ENCODE measurements around the gene COL5A1.
"Not testable (repeated sequence)": the region's sequence is repeated elsewhere in the genome, so short reads cannot be mapped to it uniquely, and the experiment has no call there.

COL5A1 gene

GRCh38 chr9:134712926-134713325, 71.3 kb downstream of the COL5A1 start:
- no peak overlapping the region for H3K27ac ChIP-seq (ENCODE audit: low read length, poor library complexity, severe bottlenecking)
- H2BK5ac ChIP-seq (ENCODE audit: low read depth, low read length, poor library complexity, severe bottlenecking), result no peak overlapping the region
- H4K8ac ChIP-seq (ENCODE audit: low read length), result no peak overlapping the region
- no peak overlapping the region for H3K4ac ChIP-seq (ENCODE audit: low read depth in 1 of 2, low read length in 2 of 2)
- peaks cover 40% of the 10 kb centered on the region for H3K4me1 ChIP-seq (ENCODE audit: control insufficient read depth, insufficient read depth, low read depth, low read length)
- H3K4me3 ChIP-seq (ENCODE audit: insufficient read depth in 1 of 2, low read depth in 1 of 2, low read length in 2 of 2), result no peak overlapping the region
- peak overlapping the region; percentile 15 for H3K9ac ChIP-seq (ENCODE audit: low read length)
- H3K4me2 ChIP-seq (ENCODE audit: low read length, poor library complexity, severe bottlenecking), result no peak overlapping the region
- peaks cover 28% of the 10 kb centered on the region for H3K79me1 ChIP-seq (replicated peaks; ENCODE audit: low read length, poor library complexity, severe bottlenecking)
- no peak overlapping the region for H2BK15ac ChIP-seq (ENCODE audit: low read depth, poor library complexity, severe bottlenecking)
- H3K23ac ChIP-seq (ENCODE audit: low read length in 2 of 2), result peak overlapping the region in 1 of 2 experiments; percentile 27
- peaks cover 41 to 74% of the 10 kb centered on the region in 2 experiments for H3K36me3 ChIP-seq (ENCODE audit: control insufficient read depth in 1 of 2, insufficient read depth in 2 of 2, low read depth in 1 of 2, low read length in 2 of 2)
- H2BK120ac ChIP-seq (ENCODE audit: low read depth, low read length), result no peak overlapping the region
- no peak overlapping the region for H3K14ac ChIP-seq (ENCODE audit: low read length in 2 of 2)
- H3K9me3 ChIP-seq (ENCODE audit: control insufficient read depth, low read length), result no peaks in the 10 kb centered on the region
- no peak for DNase-seq
- no peak overlapping the region for H2BK12ac ChIP-seq (ENCODE audit: low read length in 2 of 2)
- no peak overlapping the region for H3K18ac ChIP-seq (ENCODE audit: low read depth in 1 of 2, low read length in 2 of 2)
- H2AK5ac ChIP-seq (ENCODE audit: low read length, severe bottlenecking), result no peak overlapping the region
- peak overlapping the region; percentile 6 for H4K91ac ChIP-seq (ENCODE audit: low read length)
- no peaks in the 10 kb centered on the region for H3K27me3 ChIP-seq (ENCODE audit: control insufficient read depth in 1 of 2, insufficient read depth in 1 of 2, low read length in 2 of 2)
- WGBS, result 90% methylated on average over 8 of the region's 10 CpGs
- H2AFZ ChIP-seq (ENCODE audit: low read depth, low read length), result no peak overlapping the region

DNA sequence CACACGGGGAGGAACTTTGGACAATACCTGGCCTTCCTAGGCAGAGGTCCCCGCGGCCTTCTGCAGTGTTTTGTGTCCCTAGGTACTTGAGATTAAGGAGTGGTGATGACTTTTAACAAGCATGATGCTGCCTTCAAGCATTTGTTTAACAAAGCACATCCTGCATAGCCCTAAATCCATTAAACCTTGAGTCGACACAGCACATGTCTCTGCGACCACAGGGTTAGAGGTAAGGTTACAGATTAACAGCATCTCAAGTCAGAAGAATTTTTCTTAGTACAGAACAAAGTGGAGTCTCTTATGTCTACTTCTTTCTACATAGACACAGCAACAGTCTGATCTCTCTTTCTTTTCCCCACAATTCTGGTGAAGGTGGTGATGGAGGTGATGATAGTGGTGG, 73.9 kb downstream of the COL5A1 start:
- not testable (repeated sequence) for H4K91ac ChIP-seq (ENCODE audit: low read length); H3K14ac ChIP-seq (ENCODE audit: low read length in 2 of 2); H2BK12ac ChIP-seq (ENCODE audit: low read length in 2 of 2); H3K18ac ChIP-seq (ENCODE audit: low read depth in 1 of 2, low read length in 2 of 2); H3K9ac ChIP-seq (ENCODE audit: low read length); H2BK15ac ChIP-seq (ENCODE audit: low read depth, poor library complexity, severe bottlenecking); H3K4ac ChIP-seq (ENCODE audit: low read depth in 1 of 2, low read length in 2 of 2); H4K8ac ChIP-seq (ENCODE audit: low read length); H3K4me3 ChIP-seq (ENCODE audit: insufficient read depth in 1 of 2, low read depth in 1 of 2, low read length in 2 of 2); H3K9me3 ChIP-seq (ENCODE audit: control insufficient read depth, low read length); H2BK5ac ChIP-seq (ENCODE audit: low read depth, low read length, poor library complexity, severe bottlenecking); H3K27me3 ChIP-seq (ENCODE audit: control insufficient read depth in 1 of 2, insufficient read depth in 1 of 2, low read length in 2 of 2); H2BK120ac ChIP-seq (ENCODE audit: low read depth, low read length); H3K23ac ChIP-seq (ENCODE audit: low read length in 2 of 2); H2AK5ac ChIP-seq (ENCODE audit: low read length, severe bottlenecking); H2AFZ ChIP-seq (ENCODE audit: low read depth, low read length)
- peak overlapping the region; percentile 56 for H3K27ac ChIP-seq (ENCODE audit: low read length, poor library complexity, severe bottlenecking)
- WGBS, result no CpG with 5 or more reads among the region's 5 CpGs
- H3K4me2 ChIP-seq (ENCODE audit: low read length, poor library complexity, severe bottlenecking), result peak overlapping the region; percentile 1
- DNase-seq, result peak; percentile 33
- H3K36me3 ChIP-seq (ENCODE audit: control insufficient read depth in 1 of 2, insufficient read depth in 2 of 2, low read depth in 1 of 2, low read length in 2 of 2), result peaks cover 47 to 76% of the 10 kb centered on the region in 2 experiments
- H3K79me1 ChIP-seq (replicated peaks; ENCODE audit: low read length, poor library complexity, severe bottlenecking), result peaks cover 31% of the 10 kb centered on the region
- peaks cover 23% of the 10 kb centered on the region for H3K4me1 ChIP-seq (ENCODE audit: control insufficient read depth, insufficient read depth, low read depth, low read length)

GRCh38 chr9:134716067-134716466, 74.5 kb downstream of the COL5A1 start:
- Histone ChIP-seq H3K27me3 (ENCODE audit: control insufficient read depth in 1 of 2, insufficient read depth in 1 of 2, low read length in 2 of 2) (no peaks in the 10 kb centered on the region), H3K18ac (ENCODE audit: low read depth in 1 of 2, low read length in 2 of 2) (peak overlapping the region in 1 of 2 experiments; percentile 22), H3K14ac (ENCODE audit: low read length in 2 of 2) (peak overlapping the region in 1 of 2 experiments; percentile 47), H2AK5ac (ENCODE audit: low read length, severe bottlenecking) (peak overlapping the region; percentile 27), H3K9me3 (ENCODE audit: control insufficient read depth, low read length) (no peaks in the 10 kb centered on the region), H2BK120ac (ENCODE audit: low read depth, low read length) (no peak overlapping the region), H3K79me1 (replicated peaks; ENCODE audit: low read length, poor library complexity, severe bottlenecking) (peaks cover 36% of the 10 kb centered on the region), H2BK12ac (ENCODE audit: low read length in 2 of 2) (peak overlapping the region in 1 of 2 experiments; percentile 31), H4K8ac (ENCODE audit: low read length) (no peak overlapping the region), H2BK5ac (ENCODE audit: low read depth, low read length, poor library complexity, severe bottlenecking) (no peak overlapping the region), H3K36me3 (ENCODE audit: control insufficient read depth in 1 of 2, insufficient read depth in 2 of 2, low read depth in 1 of 2, low read length in 2 of 2) (peaks cover 47 to 79% of the 10 kb centered on the region in 2 experiments), H3K4me3 (ENCODE audit: insufficient read depth in 1 of 2, low read depth in 1 of 2, low read length in 2 of 2) (no peak overlapping the region), H3K4me1 (ENCODE audit: control insufficient read depth, insufficient read depth, low read depth, low read length) (peaks cover 20% of the 10 kb centered on the region), H3K4me2 (ENCODE audit: low read length, poor library complexity, severe bottlenecking) (peak overlapping the region; percentile 1), H3K23ac (ENCODE audit: low read length in 2 of 2) (no peak overlapping the region), H4K91ac (ENCODE audit: low read length) (no peak overlapping the region), H3K27ac (ENCODE audit: low read length, poor library complexity, severe bottlenecking) (peak overlapping the region; percentile 56), H2AFZ (ENCODE audit: low read depth, low read length) (no peak overlapping the region), H2BK15ac (ENCODE audit: low read depth, poor library complexity, severe bottlenecking) (no peak overlapping the region), H3K4ac (ENCODE audit: low read depth in 1 of 2, low read length in 2 of 2) (no peak overlapping the region), H3K9ac (ENCODE audit: low read length) (no peak overlapping the region)
- no peak for DNase-seq
- WGBS, result 83% methylated on average over 8 of the region's 8 CpGs

GRCh38 chr9:134717056-134717455, 75.5 kb downstream of the COL5A1 start:
- no peak overlapping the region for H2AK5ac ChIP-seq (ENCODE audit: low read length, severe bottlenecking)
- no peaks in the 10 kb centered on the region for H3K9me3 ChIP-seq (ENCODE audit: control insufficient read depth, low read length)
- no peak overlapping the region for H3K9ac ChIP-seq (ENCODE audit: low read length)
- H3K4me2 ChIP-seq (ENCODE audit: low read length, poor library complexity, severe bottlenecking), result no peak overlapping the region
- H3K27ac ChIP-seq (ENCODE audit: low read length, poor library complexity, severe bottlenecking), result no peak overlapping the region
- no peak overlapping the region for H2BK5ac ChIP-seq (ENCODE audit: low read depth, low read length, poor library complexity, severe bottlenecking)
- H2AFZ ChIP-seq (ENCODE audit: low read depth, low read length), result no peak overlapping the region
- H3K79me1 ChIP-seq (replicated peaks; ENCODE audit: low read length, poor library complexity, severe bottlenecking), result peaks cover 43% of the 10 kb centered on the region
- H3K23ac ChIP-seq (ENCODE audit: low read length in 2 of 2), result no peak overlapping the region
- H4K8ac ChIP-seq (ENCODE audit: low read length), result peak overlapping the region; percentile 42
- no peak overlapping the region for H3K18ac ChIP-seq (ENCODE audit: low read depth in 1 of 2, low read length in 2 of 2)
- H3K4me3 ChIP-seq (ENCODE audit: insufficient read depth in 1 of 2, low read depth in 1 of 2, low read length in 2 of 2), result no peak overlapping the region
- peak overlapping the region; percentile 34 for H4K91ac ChIP-seq (ENCODE audit: low read length)
- peaks cover 20% of the 10 kb centered on the region for H3K4me1 ChIP-seq (ENCODE audit: control insufficient read depth, insufficient read depth, low read depth, low read length)
- 95% methylated on average over 20 of the region's 20 CpGs for WGBS
- no peak overlapping the region for H3K14ac ChIP-seq (ENCODE audit: low read length in 2 of 2)
- H3K27me3 ChIP-seq (ENCODE audit: control insufficient read depth in 1 of 2, insufficient read depth in 1 of 2, low read length in 2 of 2), result no peaks in the 10 kb centered on the region
- no peak overlapping the region for H3K4ac ChIP-seq (ENCODE audit: low read depth in 1 of 2, low read length in 2 of 2)
- H2BK12ac ChIP-seq (ENCODE audit: low read length in 2 of 2), result no peak overlapping the region
- H2BK15ac ChIP-seq (ENCODE audit: low read depth, poor library complexity, severe bottlenecking), result no peak overlapping the region
- peaks cover 44 to 80% of the 10 kb centered on the region in 2 experiments for H3K36me3 ChIP-seq (ENCODE audit: control insufficient read depth in 1 of 2, insufficient read depth in 2 of 2, low read depth in 1 of 2, low read length in 2 of 2)
- no peak for DNase-seq
- no peak overlapping the region for H2BK120ac ChIP-seq (ENCODE audit: low read depth, low read length)

Data from mesenchymal stem cell (in vitro differentiated cells and primary cell).